ENCODE data around the gene NFIA. TPM values are rescaled to one million over a fixed set of nuclear protein-coding genes. Genes with fewer than 3 reads are reported as not detected.
"Not testable (repeated sequence)": the region's sequence is repeated elsewhere in the genome, so short reads cannot be mapped to it uniquely, and the experiment has no call there.

Gene NFIA
- total and polyA plus RNA-seq, 2 donors, result 18.1 to 105 TPM

- 84% methylated on average over 3 of the region's 3 CpGs for WGBS
- Histone ChIP-seq H3K27ac (ENCODE audit: low read depth) (no peak overlapping the region), H3K4me1 (ENCODE audit: insufficient read depth) (no peaks in the 10 kb centered on the region), H3K4me3 (ENCODE audit: low read depth, low read length) (no peak overlapping the region), H3K36me3 (ENCODE audit: insufficient read depth) (peaks cover 3% of the 10 kb centered on the region)
- DNase-seq (ENCODE audit: extremely low spot score), result no peak
These were observed 193.9 kb downstream of the NFIA start for GRCh38 chr1:61276246-61276645.

GRCh38 chr1:61277121-61277690 lies 194.8 kb downstream of the NFIA start:
- no peak for DNase-seq (ENCODE audit: extremely low spot score)
- Histone ChIP-seq H3K4me1 (ENCODE audit: insufficient read depth) (no peaks in the 10 kb centered on the region), H3K4me3 (ENCODE audit: low read depth, low read length) (no peak overlapping the region), H3K36me3 (ENCODE audit: insufficient read depth) (peaks cover 3% of the 10 kb centered on the region), H3K27ac (ENCODE audit: low read depth) (peak overlapping the region; percentile 32)
- WGBS, result 46% methylated on average over 7 of the region's 7 CpGs

GRCh38 chr1:61278503-61278902 lies 196.1 kb downstream of the NFIA start:
- WGBS, result 80% methylated on average over 8 of the region's 8 CpGs
- not testable (repeated sequence) for H3K4me3 ChIP-seq (ENCODE audit: low read depth, low read length); H3K27ac ChIP-seq (ENCODE audit: low read depth); H3K4me1 ChIP-seq (ENCODE audit: insufficient read depth); DNase-seq (ENCODE audit: extremely low spot score); H3K36me3 ChIP-seq (ENCODE audit: insufficient read depth)

GRCh38 chr1:61278966-61279365 lies 196.6 kb downstream of the NFIA start:
- Histone ChIP-seq H3K36me3 (ENCODE audit: insufficient read depth) (peaks cover under 1% of the 10 kb centered on the region), H3K27ac (ENCODE audit: low read depth) (no peak overlapping the region), H3K4me1 (ENCODE audit: insufficient read depth) (no peaks in the 10 kb centered on the region), H3K4me3 (ENCODE audit: low read depth, low read length) (no peak overlapping the region)
- WGBS, result 80% methylated on average over 1 of the region's 1 CpG
- no peak for DNase-seq (ENCODE audit: extremely low spot score)

- H3K27ac ChIP-seq (ENCODE audit: low read depth), result no peak overlapping the region
- H3K36me3 ChIP-seq (ENCODE audit: insufficient read depth), result no peaks in the 10 kb centered on the region
- H3K4me1 ChIP-seq (ENCODE audit: insufficient read depth), result no peaks in the 10 kb centered on the region
- DNase-seq (ENCODE audit: extremely low spot score), result no peak
- WGBS, result 53% methylated on average over 4 of the region's 4 CpGs
- no peak overlapping the region for H3K4me3 ChIP-seq (ENCODE audit: low read depth, low read length)
These were observed 197.2 kb downstream of the NFIA start for GRCh38 chr1:61279570-61279969.

- H3K27ac ChIP-seq (ENCODE audit: low read depth), result no peak overlapping the region
- no peak overlapping the region for H3K4me3 ChIP-seq (ENCODE audit: low read depth, low read length)
- DNase-seq (ENCODE audit: extremely low spot score), result no peak
- 71% methylated on average over 5 of the region's 5 CpGs for WGBS
- no peaks in the 10 kb centered on the region for H3K36me3 ChIP-seq (ENCODE audit: insufficient read depth)
- no peaks in the 10 kb centered on the region for H3K4me1 ChIP-seq (ENCODE audit: insufficient read depth)
These were observed 198.1 kb downstream of the NFIA start for GRCh38 chr1:61280452-61280851.

GRCh38 chr1:61282387-61282786 lies 200.0 kb downstream of the NFIA start:
- peak overlapping the region; percentile 23 for H3K27ac ChIP-seq (ENCODE audit: low read depth)
- H3K4me1 ChIP-seq (ENCODE audit: insufficient read depth), result no peaks in the 10 kb centered on the region
- no peaks in the 10 kb centered on the region for H3K36me3 ChIP-seq (ENCODE audit: insufficient read depth)
- 45% methylated on average over 3 of the region's 3 CpGs for WGBS
- H3K4me3 ChIP-seq (ENCODE audit: low read depth, low read length), result no peak overlapping the region
- no peak for DNase-seq (ENCODE audit: extremely low spot score)

GRCh38 chr1:61284248-61284854 lies 202.0 kb downstream of the NFIA start:
- H3K27ac ChIP-seq (ENCODE audit: low read depth), result no peak overlapping the region
- DNase-seq (ENCODE audit: extremely low spot score), result no peak
- 95% methylated on average over 3 of the region's 3 CpGs for WGBS
- H3K36me3 ChIP-seq (ENCODE audit: insufficient read depth), result no peaks in the 10 kb centered on the region
- no peak overlapping the region for H3K4me3 ChIP-seq (ENCODE audit: low read depth, low read length)
- H3K4me1 ChIP-seq (ENCODE audit: insufficient read depth), result no peaks in the 10 kb centered on the region

- Histone ChIP-seq H3K36me3 (ENCODE audit: insufficient read depth) (no peaks in the 10 kb centered on the region), H3K27ac (ENCODE audit: low read depth) (no peak overlapping the region), H3K4me1 (ENCODE audit: insufficient read depth) (no peaks in the 10 kb centered on the region), H3K4me3 (ENCODE audit: low read depth, low read length) (no peak overlapping the region)
- 95% methylated on average over 5 of the region's 5 CpGs for WGBS
- DNase-seq (ENCODE audit: extremely low spot score), result no peak
These were observed 202.6 kb downstream of the NFIA start for GRCh38 chr1:61284936-61285335.

GRCh38 chr1:61285371-61285885 lies 203.1 kb downstream of the NFIA start:
- H3K4me1 ChIP-seq (ENCODE audit: insufficient read depth), result no peaks in the 10 kb centered on the region
- H3K27ac ChIP-seq (ENCODE audit: low read depth), result no peak overlapping the region
- H3K36me3 ChIP-seq (ENCODE audit: insufficient read depth), result no peaks in the 10 kb centered on the region
- no peak for DNase-seq (ENCODE audit: extremely low spot score)
- WGBS, result 72% methylated on average over 3 of the region's 3 CpGs
- H3K4me3 ChIP-seq (ENCODE audit: low read depth, low read length), result no peak overlapping the region

GRCh38 chr1:61287014-61287413 lies 204.7 kb downstream of the NFIA start:
- 88% methylated on average over 2 of the region's 2 CpGs for WGBS
- H3K36me3 ChIP-seq (ENCODE audit: insufficient read depth), result no peaks in the 10 kb centered on the region
- DNase-seq (ENCODE audit: extremely low spot score), result no peak
- H3K4me3 ChIP-seq (ENCODE audit: low read depth, low read length), result no peak overlapping the region
- H3K27ac ChIP-seq (ENCODE audit: low read depth), result no peak overlapping the region
- H3K4me1 ChIP-seq (ENCODE audit: insufficient read depth), result no peaks in the 10 kb centered on the region

GRCh38 chr1:61287734-61288133 lies 205.4 kb downstream of the NFIA start:
- H3K4me1 ChIP-seq (ENCODE audit: insufficient read depth), result no peaks in the 10 kb centered on the region
- H3K4me3 ChIP-seq (ENCODE audit: low read depth, low read length), result no peak overlapping the region
- 72% methylated on average over 2 of the region's 2 CpGs for WGBS
- no peak for DNase-seq (ENCODE audit: extremely low spot score)
- no peaks in the 10 kb centered on the region for H3K36me3 ChIP-seq (ENCODE audit: insufficient read depth)
- H3K27ac ChIP-seq (ENCODE audit: low read depth), result no peak overlapping the region

GRCh38 chr1:61289232-61290098 lies 207.1 kb downstream of the NFIA start:
- Histone ChIP-seq H3K4me1 (ENCODE audit: insufficient read depth) (no peaks in the 10 kb centered on the region), H3K36me3 (ENCODE audit: insufficient read depth) (no peaks in the 10 kb centered on the region), H3K4me3 (ENCODE audit: low read depth, low read length) (no peak overlapping the region), H3K27ac (ENCODE audit: low read depth) (no peak overlapping the region)
- 79% methylated on average over 4 of the region's 4 CpGs for WGBS
- DNase-seq (ENCODE audit: extremely low spot score), result no peak

GRCh38 chr1:61290525-61290924 lies 208.2 kb downstream of the NFIA start:
- Histone ChIP-seq H3K27ac (ENCODE audit: low read depth) (no peak overlapping the region), H3K36me3 (ENCODE audit: insufficient read depth) (no peaks in the 10 kb centered on the region), H3K4me3 (ENCODE audit: low read depth, low read length) (no peak overlapping the region), H3K4me1 (ENCODE audit: insufficient read depth) (no peaks in the 10 kb centered on the region)
- no peak for DNase-seq (ENCODE audit: extremely low spot score)
- WGBS, result 75% methylated on average over 3 of the region's 3 CpGs

Data from urinary bladder (tissue), 4 donors.